K562 (cell line): Measurements from ENCODE around the gene EML3. TPM values are rescaled to one million over a fixed set of nuclear protein-coding genes. Genes with fewer than 3 reads are reported as not detected.
A peak's percentile ranks its signal among the peaks of the same experiment; 100 is the strongest.

Experiments used
- ATAC-seq: fragments of 200-7000 bp; cut with Tn5 transposase; 3 replicates; pipeline ENCODE4 v1.9.1; 2020; ENCODE audit warnings: moderate library complexity
- BruUV-seq: library from RNA; stranded (reverse); fragments of 400-500 nt; replicated peaks from 2 replicates; lab custom pipeline; 2021; lab: Mats Ljungman, UMichigan
- CTCF ChIA-PET: fragments of 300-600 bp; formaldehyde crosslinking; extraction: SDS; loops from one replicate; lab custom pipeline; 2021; ENCODE audit warnings: low intra/inter-chr PET ratio; lab: Yijun Ruan, JAX
- POLR2A ChIA-PET: fragments of 300-600, 350-650 bp; sonication (Branson Sonifier 250); formaldehyde crosslinking; extraction: SDS; loops from one replicate; lab custom pipeline; 2021; ENCODE audit warnings: antibody characterized with exemption, inconsistent platforms; lab: Yijun Ruan, JAX
- DNase-seq, 4 experiments: peaks; one replicate each; pipeline versions ENCODE4 v3.0.0 to v3.0.0-alpha.2; 2011 to 2018; ENCODE audit warnings: low spot score in 3 of 4, mixed read lengths in 3 of 4; ENCODE audit errors: extremely low read depth in 1 of 4
- FAIRE-seq: peaks from 2 replicates; lab custom pipeline; 2011; peaks lifted over from hg19 to GRCh38; lab: Jason Lieb, UNC
- H2AFZ ChIP-seq: 2 replicates; pipeline ENCODE4 v1.6.0; 2011; ENCODE audit warnings: low read depth, low read length, control low read depth, inconsistent platforms
- H3K27ac ChIP-seq: fragments of 200-600 bp; 3 replicates; pipeline ENCODE4 v1.8.0; 2011; ENCODE audit warnings: low read depth, mild to moderate bottlenecking, control low read depth, inconsistent platforms, low read length, moderate library complexity, mixed read lengths; ENCODE audit errors: extremely low read depth
- H3K27me3 ChIP-seq, 2 experiments: fragments of 300-600 bp in 1 of 2; 2 replicates in 1 of 2; 3 replicates in 1 of 2; pipeline versions ENCODE4 v1.6.0 to v1.8.0; 2011; ENCODE audit warnings: inconsistent platforms in 2 of 2, low read length in 2 of 2, mild to moderate bottlenecking in 1 of 2, mixed read lengths in 1 of 2, moderate library complexity in 1 of 2; ENCODE audit not compliant: control insufficient read depth in 2 of 2, insufficient read depth in 2 of 2
- H3K36me3 ChIP-seq: fragments of 300-600 bp; 3 replicates; pipeline ENCODE4 v1.8.0; 2011; ENCODE audit warnings: mild to moderate bottlenecking, low read length, inconsistent platforms; ENCODE audit not compliant: control insufficient read depth, insufficient read depth
- H3K4me1 ChIP-seq, 2 experiments: fragments of 200-600 bp in 1 of 2; replicated peaks in 1 of 2; 2 replicates in 1 of 2; 3 replicates in 1 of 2; pipeline versions ENCODE4 v1.5.1 to v1.8.0; 2011; ENCODE audit warnings: inconsistent platforms in 2 of 2, low read length in 2 of 2, mild to moderate bottlenecking in 1 of 2, mixed read lengths in 1 of 2, moderate library complexity in 1 of 2; ENCODE audit not compliant: control insufficient read depth in 2 of 2, insufficient read depth in 2 of 2
- H3K4me2 ChIP-seq: 2 replicates; pipeline ENCODE4 v1.6.1; 2011; ENCODE audit warnings: low read length, control low read depth, inconsistent platforms, mixed read lengths; ENCODE audit not compliant: insufficient read depth
- H3K4me3 ChIP-seq: fragments of 200-600 bp; sonication (generic), shearing (Covaris generic); 2 replicates; pipeline ENCODE4 v1.5.1; 2016; ENCODE audit warnings: control low read depth, inconsistent platforms
- H3K79me2 ChIP-seq: fragments of 200-600 bp; 3 replicates; pipeline ENCODE4 v1.8.0; 2011; ENCODE audit warnings: low read length, inconsistent platforms; ENCODE audit not compliant: control insufficient read depth, insufficient read depth
- H3K9ac ChIP-seq, 2 experiments: 2 replicates each; pipeline versions ENCODE4 v1.6.0 to v1.6.1; 2011; ENCODE audit warnings: low read depth in 2 of 2, low read length in 2 of 2, control low read depth in 1 of 2, inconsistent platforms in 1 of 2, mild to moderate bottlenecking in 1 of 2, mixed read lengths in 1 of 2; ENCODE audit not compliant: insufficient read depth in 1 of 2
- H3K9me1 ChIP-seq: one replicate; pipeline ENCODE4 v1.6.0; 2011; ENCODE audit warnings: inconsistent platforms, mild to moderate bottlenecking, low read length, moderate library complexity; ENCODE audit not compliant: control insufficient read depth, insufficient read depth
- H3K9me3 ChIP-seq: replicated peaks from 2 replicates; pipeline ENCODE4 v1.5.1; 2011; ENCODE audit warnings: low read depth, low read length, inconsistent platforms; ENCODE audit not compliant: control insufficient read depth, insufficient read depth
- H4K20me1 ChIP-seq: replicated peaks from 2 replicates; pipeline ENCODE4 v1.6.1; 2011; ENCODE audit warnings: low read length, inconsistent platforms, mixed read lengths; ENCODE audit not compliant: control insufficient read depth, insufficient read depth
- JUND ChIP-seq, 2 experiments: IDR thresholded peaks; 2 replicates in 1 of 2; 3 replicates in 1 of 2; pipeline ENCODE4 v1.6.1; 2011; ENCODE audit warnings: borderline replicate concordance in 2 of 2, low read depth in 2 of 2, low read length in 2 of 2, improper control_type of control experiment in 1 of 2, missing biosample characterization in 1 of 2, missing genetic modification characterization in 1 of 2, missing genetic modification reagents in 1 of 2
- NONO ChIP-seq, 2 experiments: fragments of 200-400 bp in 1 of 2; fragments of 450-650 bp in 1 of 2; formaldehyde crosslinking in 1 of 2; IDR thresholded peaks; 2 replicates each; pipeline ENCODE4 v1.6.1; 2017; ENCODE audit warnings: low read depth in 2 of 2, mild to moderate bottlenecking in 2 of 2, moderate library complexity in 2 of 2, low read length in 1 of 2
- SUPT5H ChIP-seq: fragments of 450-650 bp; IDR thresholded peaks from 2 replicates; pipeline ENCODE4 v1.6.1; 2016
- THRAP3 ChIP-seq: fragments of 450-650 bp; IDR thresholded peaks from 2 replicates; pipeline ENCODE4 v1.6.1; 2016; ENCODE audit warnings: mild to moderate bottlenecking, inconsistent platforms, borderline replicate concordance
- ZNF76 ChIP-seq: fragments of 250-450 bp; sonication (Bioruptor Pico); IDR thresholded peaks from 2 replicates; pipeline ENCODE4 v1.4.0; 2020; ENCODE audit warnings: mild to moderate bottlenecking, moderate library complexity, borderline replicate concordance
- WGBS: fragments of 100-300 bp; shearing (Covaris generic); methylation state at CpG from one replicate; pipeline ENCODE4 v1.1.6; 2016; ENCODE audit warnings: low coverage, mixed read lengths; ENCODE audit not compliant: insufficient coverage; ENCODE audit errors: missing lambda C conversion rate; 5-methylcytosine and 5-hydroxymethylcytosine counted together
- in situ Hi-C: fragments of 300-500 bp; cut with MboI; formaldehyde crosslinking; loops from 4 replicates; pipeline ENCODE4 v1.15.0; 2018; ENCODE audit warnings: inconsistent platforms, mixed read lengths
- intact Hi-C: fragments of 100-400 bp; cut with micrococcal nuclease; formaldehyde crosslinking; loops from 2 replicates; pipeline ENCODE4 v1.14.2; 2022
- polyA plus RNA-seq, 8 experiments: library from polyadenylated mRNA; depleted of rRNA in 4 of 8; stranded (reverse) in 5 of 8; unstranded in 3 of 8; fragments of >200 nt; fragmentation: Nextera tagmentation in 2 of 8; fragmentation: Illumina TruSeq in 1 of 8; extraction: Ambion mirVana in 2 of 8; extraction: Trizol in 1 of 8; gene quantifications; 2 replicates each; pipeline versions ENCODE4 v1.2.1 to v1.2.3, GENCODE V29; 2011 to 2014; ENCODE audit warnings: inconsistent platforms in 1 of 8, missing spikeins in 1 of 8
- total RNA-seq, 7 experiments: library from RNA; depleted of rRNA in 6 of 7; stranded (reverse); fragments of >200 nt in 6 of 7; fragmentation: Illumina TruSeq in 2 of 7; extraction: Trizol in 2 of 7; gene quantifications; 2 replicates each; pipeline versions ENCODE4 v1.2.1 to v1.2.3, GENCODE V29; 2011 to 2021; ENCODE audit warnings: low replicate concordance in 1 of 7
- TF ChIP-seq, protein P1 (sequence below): fragments of 450-650 bp; IDR thresholded peaks from 2 replicates; pipeline ENCODE4 v1.6.1; 2016; ENCODE audit warnings: borderline replicate concordance
- TF ChIP-seq, protein P2 (sequence below): fragments of 450-650 bp; IDR thresholded peaks from 2 replicates; pipeline ENCODE4 v1.6.1; 2017; ENCODE audit warnings: antibody characterized with exemption, mild to moderate bottlenecking

EML3 gene
- total and polyA plus RNA-seq, 9 of the 15 experiments (the other 6 are each of a cell fraction or from before 2014, with no cell fraction given): 0.32 to 90.5 (median 26.4) TPM

- in situ Hi-C loops: loop anchor here (10.0 kb wide), 1 partner anchor 158 kb away; no protein-coding TSS in a partner anchor
- CTCF ChIA-PET: no interaction called here
- peak; percentile 85 for ATAC-seq
- TF ChIP-seq THRAP3 (0 out of 2 replicates have a peak, but pooled peaks have one; percentile 47), NONO (IDR thresholded peaks at IDR 0.05; ENCODE audit: low read depth in 2 of 2, low read length in 1 of 2) (0 out of 4 replicates have a peak, but pooled peaks of 1 of the 2 experiments have one; percentile 9), ZNF76 (CRISPR knock-in tag) (no peak), JUND (IDR thresholded peaks at IDR 0.05; ENCODE audit: borderline replicate concordance, low read depth, low read length) (peak; percentile 93), JUND (tag; IDR thresholded peaks at IDR 0.05; ENCODE audit: borderline replicate concordance, low read depth, low read length) (peak; percentile 70; the same call in 2 of the 3 replicates), SUPT5H (peak; percentile 61)
- TF ChIP-seq, protein P1, sequence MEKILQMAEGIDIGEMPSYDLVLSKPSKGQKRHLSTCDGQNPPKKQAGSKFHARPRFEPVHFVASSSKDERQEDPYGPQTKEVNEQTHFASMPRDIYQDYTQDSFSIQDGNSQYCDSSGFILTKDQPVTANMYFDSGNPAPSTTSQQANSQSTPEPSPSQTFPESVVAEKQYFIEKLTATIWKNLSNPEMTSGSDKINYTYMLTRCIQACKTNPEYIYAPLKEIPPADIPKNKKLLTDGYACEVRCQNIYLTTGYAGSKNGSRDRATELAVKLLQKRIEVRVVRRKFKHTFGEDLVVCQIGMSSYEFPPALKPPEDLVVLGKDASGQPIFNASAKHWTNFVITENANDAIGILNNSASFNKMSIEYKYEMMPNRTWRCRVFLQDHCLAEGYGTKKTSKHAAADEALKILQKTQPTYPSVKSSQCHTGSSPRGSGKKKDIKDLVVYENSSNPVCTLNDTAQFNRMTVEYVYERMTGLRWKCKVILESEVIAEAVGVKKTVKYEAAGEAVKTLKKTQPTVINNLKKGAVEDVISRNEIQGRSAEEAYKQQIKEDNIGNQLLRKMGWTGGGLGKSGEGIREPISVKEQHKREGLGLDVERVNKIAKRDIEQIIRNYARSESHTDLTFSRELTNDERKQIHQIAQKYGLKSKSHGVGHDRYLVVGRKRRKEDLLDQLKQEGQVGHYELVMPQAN: peak; percentile 61
- TF ChIP-seq, protein P2, sequence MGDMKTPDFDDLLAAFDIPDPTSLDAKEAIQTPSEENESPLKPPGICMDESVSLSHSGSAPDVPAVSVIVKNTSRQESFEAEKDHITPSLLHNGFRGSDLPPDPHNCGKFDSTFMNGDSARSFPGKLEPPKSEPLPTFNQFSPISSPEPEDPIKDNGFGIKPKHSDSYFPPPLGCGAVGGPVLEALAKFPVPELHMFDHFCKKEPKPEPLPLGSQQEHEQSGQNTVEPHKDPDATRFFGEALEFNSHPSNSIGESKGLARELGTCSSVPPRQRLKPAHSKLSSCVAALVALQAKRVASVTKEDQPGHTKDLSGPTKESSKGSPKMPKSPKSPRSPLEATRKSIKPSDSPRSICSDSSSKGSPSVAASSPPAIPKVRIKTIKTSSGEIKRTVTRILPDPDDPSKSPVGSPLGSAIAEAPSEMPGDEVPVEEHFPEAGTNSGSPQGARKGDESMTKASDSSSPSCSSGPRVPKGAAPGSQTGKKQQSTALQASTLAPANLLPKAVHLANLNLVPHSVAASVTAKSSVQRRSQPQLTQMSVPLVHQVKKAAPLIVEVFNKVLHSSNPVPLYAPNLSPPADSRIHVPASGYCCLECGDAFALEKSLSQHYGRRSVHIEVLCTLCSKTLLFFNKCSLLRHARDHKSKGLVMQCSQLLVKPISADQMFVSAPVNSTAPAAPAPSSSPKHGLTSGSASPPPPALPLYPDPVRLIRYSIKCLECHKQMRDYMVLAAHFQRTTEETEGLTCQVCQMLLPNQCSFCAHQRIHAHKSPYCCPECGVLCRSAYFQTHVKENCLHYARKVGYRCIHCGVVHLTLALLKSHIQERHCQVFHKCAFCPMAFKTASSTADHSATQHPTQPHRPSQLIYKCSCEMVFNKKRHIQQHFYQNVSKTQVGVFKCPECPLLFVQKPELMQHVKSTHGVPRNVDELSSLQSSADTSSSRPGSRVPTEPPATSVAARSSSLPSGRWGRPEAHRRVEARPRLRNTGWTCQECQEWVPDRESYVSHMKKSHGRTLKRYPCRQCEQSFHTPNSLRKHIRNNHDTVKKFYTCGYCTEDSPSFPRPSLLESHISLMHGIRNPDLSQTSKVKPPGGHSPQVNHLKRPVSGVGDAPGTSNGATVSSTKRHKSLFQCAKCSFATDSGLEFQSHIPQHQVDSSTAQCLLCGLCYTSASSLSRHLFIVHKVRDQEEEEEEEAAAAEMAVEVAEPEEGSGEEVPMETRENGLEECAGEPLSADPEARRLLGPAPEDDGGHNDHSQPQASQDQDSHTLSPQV: peak; percentile 82
These were observed 59.3 kb downstream of the EML3 start for GRCh38 chr11:62553080-62553838.

More at GRCh38 chr11:62553080-62553838, 59.3 kb downstream of the EML3 start:
- DNase-seq: peak; percentile 60 to 89 (median 72)
- POLR2A ChIA-PET: interaction anchor here (0.6 to 2.8 kb wide), 18 partner anchors 9 to 181 kb away, joined by 3 to 13 read pairs (median 4); partner anchors contain the start of genes C11orf98, CSKMT, EEF1G and MTA2
- Histone ChIP-seq H3K4me1 (peaks cover 68 to 70% of the 10 kb centered on the region in 2 experiments), H2AFZ (peak overlapping the region; percentile 94), H4K20me1 (no peaks in the 10 kb centered on the region; the same call in 1 of the 2 replicates), H3K4me3 (no peak overlapping the region), H3K9me3 (no peaks in the 10 kb centered on the region), H3K4me2 (peak overlapping the region; percentile 74), H3K9ac (peak overlapping the region; percentile 62 to 77), H3K79me2 (no peaks in the 10 kb centered on the region), H3K36me3 (peaks cover 19% of the 10 kb centered on the region; the same call in 2 of the 3 replicates), H3K9me1 (no peaks in the 10 kb centered on the region), H3K27ac (peak overlapping the region; percentile 79), H3K27me3 (no peaks in the 10 kb centered on the region)
- 15% methylated on average over 14 of the region's 15 CpGs for WGBS
- intact Hi-C loops: no loop called here
- BruUV-seq: no TSS peak
- peak; percentile 85 for FAIRE-seq
